A549 (cell line): ENCODE data around the gene THSD7A. TPM values are rescaled to one million over a fixed set of nuclear protein-coding genes. Genes with fewer than 3 reads are reported as not detected.

ENCODE experiments used
- ATAC-seq, 2 experiments: fragments of 200-7000 bp in 1 of 2; fragments of >200 bp in 1 of 2; cut with Nextera tagmentation in 1 of 2; cut with Tn5 transposase in 1 of 2; 3 replicates each; pipeline versions ENCODE4 v1.8.0 to v1.9.1; 2018 to 2020; ENCODE audit warnings: mild to moderate bottlenecking in 1 of 2, moderate library complexity in 1 of 2
- CTCF ChIA-PET: fragments of 300-600 bp; sonication (Branson Sonifier 250); formaldehyde crosslinking; extraction: SDS; loops from one replicate; lab custom pipeline; 2021; ENCODE audit warnings: antibody characterized with exemption, inconsistent platforms; lab: Yijun Ruan, JAX
- POLR2A ChIA-PET: fragments of 350-600 bp; formaldehyde crosslinking; extraction: SDS; loops from one replicate; lab custom pipeline; 2021; ENCODE audit warnings: antibody characterized with exemption, inconsistent platforms; lab: Yijun Ruan, JAX
- DNase-seq, 2 experiments: peaks; one replicate each; pipeline versions ENCODE4 v3.0.0 to v3.0.0-alpha.2; 2011 to 2016; ENCODE audit warnings: low read depth in 1 of 2, low spot score in 1 of 2
- FAIRE-seq: peaks from 2 replicates; lab custom pipeline; 2011; peaks lifted over from hg19 to GRCh38; lab: Jason Lieb, UNC
- H3K27ac ChIP-seq, 2 experiments: fragments of >200 bp; sonication (Bioruptor Twin); formaldehyde crosslinking; 3 replicates each; pipeline ENCODE4 v1.5.1; 2016 to 2017
- H3K4me1 ChIP-seq: fragments of >200 bp; sonication (Bioruptor Twin); formaldehyde crosslinking; 3 replicates; pipeline ENCODE4 v1.6.1; 2016
- H3K4me2 ChIP-seq: fragments of >200 bp; sonication (Bioruptor Twin); formaldehyde crosslinking; 3 replicates; pipeline ENCODE4 v1.6.1; 2016
- H3K4me3 ChIP-seq: fragments of >200 bp; sonication (Bioruptor Twin); formaldehyde crosslinking; 3 replicates; pipeline ENCODE4 v1.5.1; 2016
- H3K9me3 ChIP-seq: fragments of >200 bp; sonication (Bioruptor Twin); formaldehyde crosslinking; 3 replicates; pipeline ENCODE4 v1.6.1; 2016
- CBX2 ChIP-seq: fragments of 200-600 bp; sonication (generic); IDR thresholded peaks from 2 replicates; pipeline ENCODE4 v1.6.1; 2016; ENCODE audit warnings: low read depth, mild to moderate bottlenecking, borderline replicate concordance
- CBX8 ChIP-seq: fragments of 200-600 bp; sonication (generic); IDR thresholded peaks from 2 replicates; pipeline ENCODE4 v1.6.1; 2016
- CHD2 ChIP-seq: fragments of 150-350 bp; IDR thresholded peaks from 2 replicates; pipeline ENCODE4 v1.6.1; 2014; ENCODE audit warnings: low read length; ENCODE audit not compliant: partially characterized antibody
- E2F6 ChIP-seq: IDR thresholded peaks from 2 replicates; pipeline ENCODE4 v1.6.1; 2012; ENCODE audit warnings: low read depth, borderline replicate concordance
- ELK1 ChIP-seq: fragments of 150-350 bp; IDR thresholded peaks from 2 replicates; pipeline ENCODE4 v1.6.1; 2014; ENCODE audit warnings: low read depth, mild to moderate bottlenecking, low read length
- ESRRA ChIP-seq: fragments of 150-350 bp; IDR thresholded peaks from 2 replicates; pipeline ENCODE4 v1.6.1; 2014; ENCODE audit warnings: mild to moderate bottlenecking, low read length, borderline replicate concordance
- FOSB ChIP-seq: fragments of 250-450 bp; sonication (Bioruptor Pico); IDR thresholded peaks from 2 replicates; pipeline ENCODE4 v1.5.0; 2020; ENCODE audit warnings: mild to moderate bottlenecking, moderate library complexity
- HDAC2 ChIP-seq: fragments of 200-600 bp; sonication (generic); IDR thresholded peaks from 2 replicates; pipeline ENCODE4 v1.6.1; 2016
- HEYL ChIP-seq: fragments of 250-450 bp; sonication (Bioruptor Pico); IDR thresholded peaks from 2 replicates; pipeline ENCODE4 v1.8.0; 2021; ENCODE audit warnings: mild to moderate bottlenecking, moderate library complexity
- HOXB13 ChIP-seq: fragments of 250-450 bp; sonication (Bioruptor Pico); IDR thresholded peaks from 2 replicates; pipeline ENCODE4 v1.5.0; 2020; ENCODE audit warnings: low read depth, mild to moderate bottlenecking, moderate library complexity
- JUN ChIP-seq, 2 experiments: fragments of >200 bp; sonication (Bioruptor Twin); formaldehyde crosslinking; IDR thresholded peaks; 2 replicates in 1 of 2; 3 replicates in 1 of 2; pipeline ENCODE4 v1.6.1; 2016 to 2017
- MAFK ChIP-seq: fragments of 450-650 bp; IDR thresholded peaks from 2 replicates; pipeline ENCODE4 v1.6.1; 2014; ENCODE audit not compliant: partially characterized antibody
- NR3C1 ChIP-seq: fragments of >200 bp; sonication (Bioruptor Twin); formaldehyde crosslinking; IDR thresholded peaks from 3 replicates; pipeline ENCODE4 v1.6.1; 2017
- REST ChIP-seq: fragments of 200-600 bp; sonication (generic); IDR thresholded peaks from 2 replicates; pipeline ENCODE4 v1.6.1; 2016; ENCODE audit warnings: antibody characterized with exemption, mild to moderate bottlenecking, moderate library complexity
- RFX5 ChIP-seq: fragments of 450-650 bp; IDR thresholded peaks from 2 replicates; pipeline ENCODE4 v1.7.1; 2014; ENCODE audit warnings: antibody characterized with exemption, mild to moderate bottlenecking, moderate library complexity
- USF2 ChIP-seq: fragments of 450-650 bp; IDR thresholded peaks from 2 replicates; pipeline ENCODE4 v1.6.1; 2014; ENCODE audit warnings: antibody characterized with exemption
- WGBS: methylation state at CpG from one replicate; pipeline ENCODE4 v1.1.6; 2017; ENCODE audit errors: missing lambda C conversion rate; 5-methylcytosine and 5-hydroxymethylcytosine counted together
- polyA plus RNA-seq, 4 experiments: library from polyadenylated mRNA; depleted of rRNA in 3 of 4; stranded (reverse); fragments of >200 nt; fragmentation: RNase III in 1 of 4; extraction: RNeasy Plus Mini Kit Qiagen cat#74134 plus additional on column Dnase treatment in 1 of 4; gene quantifications; 2 replicates in 3 of 4; 3 replicates in 1 of 4; pipeline ENCODE4 v1.2.3, GENCODE V29; 2011 to 2017
- TF ChIP-seq, protein P1 (sequence below): fragments of >200 bp; sonication (Bioruptor Twin); formaldehyde crosslinking; IDR thresholded peaks from 3 replicates; pipeline ENCODE4 v1.5.1; 2016
- TF ChIP-seq, protein P2 (sequence below): IDR thresholded peaks from 2 replicates; pipeline ENCODE4 v1.6.1; 2012

THSD7A gene
- polyA plus RNA-seq, 2 of the 4 experiments (the other 2 are of a cell fraction), result 5.7 to 11.8 TPM

DNA sequence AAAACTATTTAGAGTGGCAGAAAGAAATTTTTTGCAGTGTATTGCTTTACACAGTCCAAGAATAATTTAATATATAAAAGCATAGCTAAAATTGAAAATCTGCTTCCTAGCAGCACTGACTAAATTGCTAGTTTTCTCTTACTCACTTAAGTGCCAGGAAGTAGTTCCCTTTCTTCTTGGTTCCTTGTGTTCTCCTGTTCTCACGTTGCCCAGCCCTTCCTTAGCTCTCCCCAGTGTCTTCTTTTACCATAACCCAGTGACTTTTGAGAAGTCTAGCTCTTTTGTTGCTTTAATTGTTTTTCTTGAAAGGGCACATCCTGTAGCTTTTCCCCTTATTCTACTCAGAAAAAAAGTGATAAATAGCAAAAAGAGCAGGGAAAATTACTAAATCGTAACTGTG lies 215.5 kb downstream of the THSD7A start:
- FAIRE-seq, result no peak

GRCh38 chr7:11615174-11615573 lies 216.8 kb downstream of the THSD7A start:
- Histone ChIP-seq H3K9me3 (no peaks in the 10 kb centered on the region), H3K27ac (peak overlapping the region in 1 of 2 experiments; percentile 16; a peak in 1 of 6 replicates), H3K4me3 (no peak overlapping the region), H3K4me2 (no peak overlapping the region)
- ChIA-PET POLR2A (no interaction called here), CTCF (no interaction called here)
- FAIRE-seq, result no peak
- WGBS, result 49% methylated on average over 2 of the region's 2 CpGs
- ATAC-seq, result peak in 1 of 2 experiments; percentile 13; a peak in 1 of 6 replicates
- TF ChIP-seq RFX5 (no peak), JUN (IDR thresholded peaks at IDR 0.05) (no peak), FOSB (CRISPR knock-in tag) (no peak), HDAC2 (no peak), USF2 (no peak), REST (no peak), MAFK (no peak), HEYL (CRISPR knock-in tag) (no peak), CHD2 (no peak), NR3C1 (no peak), ESRRA (no peak), HOXB13 (CRISPR knock-in tag) (no peak), CBX2 (no peak)
- TF ChIP-seq, protein P1, sequence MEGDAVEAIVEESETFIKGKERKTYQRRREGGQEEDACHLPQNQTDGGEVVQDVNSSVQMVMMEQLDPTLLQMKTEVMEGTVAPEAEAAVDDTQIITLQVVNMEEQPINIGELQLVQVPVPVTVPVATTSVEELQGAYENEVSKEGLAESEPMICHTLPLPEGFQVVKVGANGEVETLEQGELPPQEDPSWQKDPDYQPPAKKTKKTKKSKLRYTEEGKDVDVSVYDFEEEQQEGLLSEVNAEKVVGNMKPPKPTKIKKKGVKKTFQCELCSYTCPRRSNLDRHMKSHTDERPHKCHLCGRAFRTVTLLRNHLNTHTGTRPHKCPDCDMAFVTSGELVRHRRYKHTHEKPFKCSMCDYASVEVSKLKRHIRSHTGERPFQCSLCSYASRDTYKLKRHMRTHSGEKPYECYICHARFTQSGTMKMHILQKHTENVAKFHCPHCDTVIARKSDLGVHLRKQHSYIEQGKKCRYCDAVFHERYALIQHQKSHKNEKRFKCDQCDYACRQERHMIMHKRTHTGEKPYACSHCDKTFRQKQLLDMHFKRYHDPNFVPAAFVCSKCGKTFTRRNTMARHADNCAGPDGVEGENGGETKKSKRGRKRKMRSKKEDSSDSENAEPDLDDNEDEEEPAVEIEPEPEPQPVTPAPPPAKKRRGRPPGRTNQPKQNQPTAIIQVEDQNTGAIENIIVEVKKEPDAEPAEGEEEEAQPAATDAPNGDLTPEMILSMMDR, result no peak
- TF ChIP-seq, protein P2, sequence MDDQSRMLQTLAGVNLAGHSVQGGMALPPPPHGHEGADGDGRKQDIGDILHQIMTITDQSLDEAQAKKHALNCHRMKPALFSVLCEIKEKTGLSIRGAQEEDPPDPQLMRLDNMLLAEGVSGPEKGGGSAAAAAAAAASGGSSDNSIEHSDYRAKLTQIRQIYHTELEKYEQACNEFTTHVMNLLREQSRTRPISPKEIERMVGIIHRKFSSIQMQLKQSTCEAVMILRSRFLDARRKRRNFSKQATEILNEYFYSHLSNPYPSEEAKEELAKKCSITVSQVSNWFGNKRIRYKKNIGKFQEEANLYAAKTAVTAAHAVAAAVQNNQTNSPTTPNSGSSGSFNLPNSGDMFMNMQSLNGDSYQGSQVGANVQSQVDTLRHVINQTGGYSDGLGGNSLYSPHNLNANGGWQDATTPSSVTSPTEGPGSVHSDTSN, result no peak
- TF ChIP-seq, all 56 proteins: peak for 0
- peaks cover 23% of the 10 kb centered on the region; the same call in 2 of the 3 replicates for H3K4me1 ChIP-seq
- no peak for DNase-seq

More for the DNA sequence above, 215.5 kb downstream of the THSD7A start:
- ATAC-seq (no peak), DNase-seq (no peak)
- Histone ChIP-seq H3K27ac (peak overlapping the region; percentile 1 to 28; a peak in 2 of 6 replicates), H3K9me3 (no peaks in the 10 kb centered on the region), H3K4me3 (no peak overlapping the region), H3K4me2 (peak overlapping the region; percentile 31; the same call in 2 of the 3 replicates), H3K4me1 (peaks cover 26% of the 10 kb centered on the region; the same call in 2 of the 3 replicates)
- CTCF ChIA-PET, result interaction anchor here (0.6 to 1.6 kb wide), 2 partner anchors 24 to 1109 kb away, joined by 3 to 4 read pairs; no protein-coding TSS in a partner anchor
- POLR2A ChIA-PET, result no interaction called here
- TF ChIP-seq CBX8 (no peak), ELK1 (no peak), E2F6 (no peak)
- 37% methylated on average over 2 of the region's 2 CpGs for WGBS
